ENCODE data around the gene MRM2.
A peak's percentile ranks its signal among the peaks of the same experiment; 100 is the strongest.

The MRM2 gene

GRCh38 chr7:2247141-2247995 is 5.4 kb upstream of the MRM2 start:
- DNase-seq (ENCODE audit: low spot score) = no peak

- no peak for DNase-seq (ENCODE audit: low spot score)
These were observed 4.1 kb upstream of the MRM2 start for GRCh38 chr7:2245883-2246675.

- no peak for DNase-seq (ENCODE audit: low spot score)
These were observed 2.5 kb upstream of the MRM2 start for GRCh38 chr7:2244404-2244995.

GRCh38 chr7:2243458-2243857 is 1.5 kb upstream of the MRM2 start:
- DNase-seq (ENCODE audit: low spot score) = no peak

- DNase-seq (ENCODE audit: low spot score) = peak; percentile 37
These were observed 780 bp upstream of the MRM2 start for GRCh38 chr7:2242541-2243429.

- DNase-seq (ENCODE audit: low spot score) = no peak
These were observed 2.8 kb downstream of the MRM2 start for GRCh38 chr7:2239242-2239641.

- DNase-seq (ENCODE audit: low spot score) = no peak
These were observed 4.8 kb downstream of the MRM2 start for GRCh38 chr7:2237109-2237602.

- no peak for DNase-seq (ENCODE audit: low spot score)
These were observed 8.1 kb downstream of the MRM2 start for GRCh38 chr7:2233926-2234325.

GRCh38 chr7:2232766-2233520 is 9.1 kb downstream of the MRM2 start, which contains the start of gene MAD1L1:
MAD1L1 (minus strand) TSS chr7:2232945; CDS start chr7:2230133, 2,812 bp downstream.
- peak; percentile 87 for DNase-seq (ENCODE audit: low spot score)

GRCh38 chr7:2231992-2232765 is 9.8 kb downstream of the MRM2 start:
- no peak for DNase-seq (ENCODE audit: low spot score)

GRCh38 chr7:2230882-2231281 is 11.1 kb downstream of the MRM2 start:
- no peak for DNase-seq (ENCODE audit: low spot score)

- DNase-seq (ENCODE audit: low spot score) = no peak
These were observed 11.8 kb downstream of the MRM2 start for GRCh38 chr7:2230226-2230625.

GRCh38 chr7:2229467-2229866 is 12.5 kb downstream of the MRM2 start:
- no peak for DNase-seq (ENCODE audit: low spot score)

- DNase-seq (ENCODE audit: low spot score) = no peak
These were observed 13.1 kb downstream of the MRM2 start for GRCh38 chr7:2228921-2229320.

- no peak for DNase-seq (ENCODE audit: low spot score)
These were observed 14.3 kb downstream of the MRM2 start for GRCh38 chr7:2227699-2228098.

GRCh38 chr7:2225830-2226229 is 16.2 kb downstream of the MRM2 start:
- DNase-seq (ENCODE audit: low spot score) = no peak

- no peak for DNase-seq (ENCODE audit: low spot score)
These were observed 16.7 kb downstream of the MRM2 start for GRCh38 chr7:2225336-2225735.

GRCh38 chr7:2224934-2225333 is 17.1 kb downstream of the MRM2 start:
- no peak for DNase-seq (ENCODE audit: low spot score)

- no peak for DNase-seq (ENCODE audit: low spot score)
These were observed 17.5 kb downstream of the MRM2 start for GRCh38 chr7:2224491-2224928.
